ENCODE results near the gene MTFMT. TPM values are rescaled to one million over a fixed set of nuclear protein-coding genes. Genes with fewer than 3 reads are reported as not detected.

Gene MTFMT
- total and polyA plus RNA-seq, 4 donors: 6.8 to 14.7 (median 8.4) TPM

DNA sequence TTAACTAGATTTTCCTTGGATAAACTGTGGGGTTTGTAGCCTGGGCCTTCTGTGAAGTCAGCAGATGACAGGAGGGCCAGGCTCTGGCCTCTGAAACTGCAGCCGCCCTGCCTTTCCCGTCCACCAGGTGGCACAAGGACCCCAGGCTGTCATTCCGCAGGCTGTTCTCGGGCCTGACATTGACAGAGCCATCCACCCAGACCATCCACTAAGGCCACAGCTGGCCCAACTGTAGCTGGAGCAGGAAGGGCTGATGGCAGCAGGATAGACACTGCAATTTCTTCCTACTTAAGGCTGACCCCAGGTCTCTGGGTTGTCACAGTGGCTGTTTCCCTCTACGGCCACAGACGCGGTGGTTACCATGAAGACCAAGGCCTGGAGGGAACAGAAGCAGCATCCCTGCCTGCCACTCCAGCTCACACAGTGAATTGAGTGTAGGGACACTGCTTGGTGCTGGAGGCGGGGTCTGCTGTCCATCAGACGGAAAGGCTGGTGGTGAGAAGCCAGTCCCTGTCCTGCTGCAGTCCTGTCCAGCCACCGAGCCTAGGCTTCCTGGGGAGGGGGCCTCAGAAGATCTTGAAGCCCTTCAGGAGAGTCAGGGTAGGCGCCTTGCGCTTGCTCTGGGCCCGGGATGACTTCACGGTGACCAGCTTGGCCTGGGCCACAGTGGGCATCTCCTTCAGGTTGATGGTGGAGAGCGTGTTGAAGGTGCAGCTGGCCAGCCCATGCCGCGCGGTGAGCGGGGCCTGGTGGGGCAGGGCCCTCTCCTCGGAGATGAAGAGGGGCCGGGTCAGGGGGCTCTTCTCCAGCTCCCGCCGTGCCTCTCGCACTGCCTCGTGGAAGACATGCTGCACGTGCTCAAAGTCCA, 25.1 kb upstream of the MTFMT start:
- H3K27ac ChIP-seq (ENCODE audit: low read depth in 1 of 2, low read length in 2 of 2): no peak overlapping the region
- H3K4me1 ChIP-seq (ENCODE audit: control insufficient read depth in 4 of 4, insufficient read depth in 4 of 4, low read length in 3 of 4): peaks cover 0 to 11% (median 10%) of the 10 kb centered on the region in 4 donors
- no peaks in the 10 kb centered on the region for H3K9me3 ChIP-seq (ENCODE audit: control insufficient read depth in 4 of 4, low read length in 3 of 4)
- 68% methylated on average over 26 of the region's 26 CpGs for WGBS
- H3K27me3 ChIP-seq (ENCODE audit: control insufficient read depth in 4 of 4, insufficient read depth in 4 of 4, low read length in 3 of 4): no peaks in the 10 kb centered on the region
- TF ChIP-seq NR2F2 (IDR thresholded peaks at IDR 0.05): no peak
- peak in 1 of 2 donors; percentile 36 for TF ChIP-seq RXRA (IDR thresholded peaks at IDR 0.05)
- TF ChIP-seq YY1 (IDR thresholded peaks at IDR 0.05): no peak
- no peak for TF ChIP-seq FOXA2 (IDR thresholded peaks at IDR 0.05)
- TF ChIP-seq, protein P1, sequence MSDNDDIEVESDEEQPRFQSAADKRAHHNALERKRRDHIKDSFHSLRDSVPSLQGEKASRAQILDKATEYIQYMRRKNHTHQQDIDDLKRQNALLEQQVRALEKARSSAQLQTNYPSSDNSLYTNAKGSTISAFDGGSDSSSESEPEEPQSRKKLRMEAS (IDR thresholded peaks at IDR 0.05): no peak
- TF ChIP-seq, protein P2, sequence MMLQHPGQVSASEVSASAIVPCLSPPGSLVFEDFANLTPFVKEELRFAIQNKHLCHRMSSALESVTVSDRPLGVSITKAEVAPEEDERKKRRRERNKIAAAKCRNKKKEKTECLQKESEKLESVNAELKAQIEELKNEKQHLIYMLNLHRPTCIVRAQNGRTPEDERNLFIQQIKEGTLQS (IDR thresholded peaks at IDR 0.05): no peak
- peak; percentile 99 for TF ChIP-seq RAD21 (IDR thresholded peaks at IDR 0.05)
- no peak for TF ChIP-seq EGR1 (IDR thresholded peaks at IDR 0.05; ENCODE audit: low read depth in 2 of 2)
- TF ChIP-seq, protein P3, sequence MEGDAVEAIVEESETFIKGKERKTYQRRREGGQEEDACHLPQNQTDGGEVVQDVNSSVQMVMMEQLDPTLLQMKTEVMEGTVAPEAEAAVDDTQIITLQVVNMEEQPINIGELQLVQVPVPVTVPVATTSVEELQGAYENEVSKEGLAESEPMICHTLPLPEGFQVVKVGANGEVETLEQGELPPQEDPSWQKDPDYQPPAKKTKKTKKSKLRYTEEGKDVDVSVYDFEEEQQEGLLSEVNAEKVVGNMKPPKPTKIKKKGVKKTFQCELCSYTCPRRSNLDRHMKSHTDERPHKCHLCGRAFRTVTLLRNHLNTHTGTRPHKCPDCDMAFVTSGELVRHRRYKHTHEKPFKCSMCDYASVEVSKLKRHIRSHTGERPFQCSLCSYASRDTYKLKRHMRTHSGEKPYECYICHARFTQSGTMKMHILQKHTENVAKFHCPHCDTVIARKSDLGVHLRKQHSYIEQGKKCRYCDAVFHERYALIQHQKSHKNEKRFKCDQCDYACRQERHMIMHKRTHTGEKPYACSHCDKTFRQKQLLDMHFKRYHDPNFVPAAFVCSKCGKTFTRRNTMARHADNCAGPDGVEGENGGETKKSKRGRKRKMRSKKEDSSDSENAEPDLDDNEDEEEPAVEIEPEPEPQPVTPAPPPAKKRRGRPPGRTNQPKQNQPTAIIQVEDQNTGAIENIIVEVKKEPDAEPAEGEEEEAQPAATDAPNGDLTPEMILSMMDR (IDR thresholded peaks at IDR 0.05; ENCODE audit: low read depth, low read length, missing input control): peak; percentile 97
- no peak for TF ChIP-seq SP1 (IDR thresholded peaks at IDR 0.05)
- no peak for TF ChIP-seq TAF1 (conservative IDR thresholded peaks at IDR 0.05)
- no peak for TF ChIP-seq JUND (IDR thresholded peaks at IDR 0.05)
- peak in 1 of 2 donors; percentile 17 for TF ChIP-seq HNF4A (conservative IDR thresholded peaks at IDR 0.05)
- no peak for TF ChIP-seq GABPA (IDR thresholded peaks at IDR 0.05 in 1 of 2, conservative IDR thresholded peaks at IDR 0.05 in 1 of 2)
- TF ChIP-seq HNF4G (IDR thresholded peaks at IDR 0.05): no peak
- TF ChIP-seq, protein P4, sequence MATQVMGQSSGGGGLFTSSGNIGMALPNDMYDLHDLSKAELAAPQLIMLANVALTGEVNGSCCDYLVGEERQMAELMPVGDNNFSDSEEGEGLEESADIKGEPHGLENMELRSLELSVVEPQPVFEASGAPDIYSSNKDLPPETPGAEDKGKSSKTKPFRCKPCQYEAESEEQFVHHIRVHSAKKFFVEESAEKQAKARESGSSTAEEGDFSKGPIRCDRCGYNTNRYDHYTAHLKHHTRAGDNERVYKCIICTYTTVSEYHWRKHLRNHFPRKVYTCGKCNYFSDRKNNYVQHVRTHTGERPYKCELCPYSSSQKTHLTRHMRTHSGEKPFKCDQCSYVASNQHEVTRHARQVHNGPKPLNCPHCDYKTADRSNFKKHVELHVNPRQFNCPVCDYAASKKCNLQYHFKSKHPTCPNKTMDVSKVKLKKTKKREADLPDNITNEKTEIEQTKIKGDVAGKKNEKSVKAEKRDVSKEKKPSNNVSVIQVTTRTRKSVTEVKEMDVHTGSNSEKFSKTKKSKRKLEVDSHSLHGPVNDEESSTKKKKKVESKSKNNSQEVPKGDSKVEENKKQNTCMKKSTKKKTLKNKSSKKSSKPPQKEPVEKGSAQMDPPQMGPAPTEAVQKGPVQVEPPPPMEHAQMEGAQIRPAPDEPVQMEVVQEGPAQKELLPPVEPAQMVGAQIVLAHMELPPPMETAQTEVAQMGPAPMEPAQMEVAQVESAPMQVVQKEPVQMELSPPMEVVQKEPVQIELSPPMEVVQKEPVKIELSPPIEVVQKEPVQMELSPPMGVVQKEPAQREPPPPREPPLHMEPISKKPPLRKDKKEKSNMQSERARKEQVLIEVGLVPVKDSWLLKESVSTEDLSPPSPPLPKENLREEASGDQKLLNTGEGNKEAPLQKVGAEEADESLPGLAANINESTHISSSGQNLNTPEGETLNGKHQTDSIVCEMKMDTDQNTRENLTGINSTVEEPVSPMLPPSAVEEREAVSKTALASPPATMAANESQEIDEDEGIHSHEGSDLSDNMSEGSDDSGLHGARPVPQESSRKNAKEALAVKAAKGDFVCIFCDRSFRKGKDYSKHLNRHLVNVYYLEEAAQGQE (IDR thresholded peaks at IDR 0.05): no peak
- TF ChIP-seq, protein P5, sequence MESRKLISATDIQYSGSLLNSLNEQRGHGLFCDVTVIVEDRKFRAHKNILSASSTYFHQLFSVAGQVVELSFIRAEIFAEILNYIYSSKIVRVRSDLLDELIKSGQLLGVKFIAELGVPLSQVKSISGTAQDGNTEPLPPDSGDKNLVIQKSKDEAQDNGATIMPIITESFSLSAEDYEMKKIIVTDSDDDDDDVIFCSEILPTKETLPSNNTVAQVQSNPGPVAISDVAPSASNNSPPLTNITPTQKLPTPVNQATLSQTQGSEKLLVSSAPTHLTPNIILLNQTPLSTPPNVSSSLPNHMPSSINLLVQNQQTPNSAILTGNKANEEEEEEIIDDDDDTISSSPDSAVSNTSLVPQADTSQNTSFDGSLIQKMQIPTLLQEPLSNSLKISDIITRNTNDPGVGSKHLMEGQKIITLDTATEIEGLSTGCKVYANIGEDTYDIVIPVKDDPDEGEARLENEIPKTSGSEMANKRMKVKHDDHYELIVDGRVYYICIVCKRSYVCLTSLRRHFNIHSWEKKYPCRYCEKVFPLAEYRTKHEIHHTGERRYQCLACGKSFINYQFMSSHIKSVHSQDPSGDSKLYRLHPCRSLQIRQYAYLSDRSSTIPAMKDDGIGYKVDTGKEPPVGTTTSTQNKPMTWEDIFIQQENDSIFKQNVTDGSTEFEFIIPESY (IDR thresholded peaks at IDR 0.05): no peak
- peak; percentile 75 for DNase-seq (ENCODE audit: low spot score)
- H3K9ac ChIP-seq (ENCODE audit: low read depth in 1 of 2, low read length in 2 of 2): peak overlapping the region in 1 of 2 donors; percentile 8
- no peaks in the 10 kb centered on the region for H3K36me3 ChIP-seq (ENCODE audit: control insufficient read depth in 4 of 4, insufficient read depth in 3 of 4, low read depth in 1 of 4, low read length in 3 of 4)
- no peak overlapping the region for H3K4me3 ChIP-seq (ENCODE audit: low read depth in 1 of 3, low read length in 3 of 3)
